GM23338 (cell line): Measurements from ENCODE around the gene USP20. TPM values are rescaled to one million over a fixed set of nuclear protein-coding genes. Genes with fewer than 3 reads are reported as not detected.

ENCODE experiments used
- ATAC-seq: fragments of 200-7000 bp; cut with Tn5 transposase; 3 replicates; pipeline ENCODE4 v1.9.1; 2020
- DNase-seq: peaks from one replicate; pipeline ENCODE4 v3.0.0-alpha.2; 2015; ENCODE audit warnings: low spot score
- H2AFZ ChIP-seq: fragments of 200-600 bp; sonication (generic); 2 replicates; pipeline ENCODE4 v1.8.0; 2016; ENCODE audit warnings: antibody characterized with exemption, mild to moderate bottlenecking, moderate library complexity
- H3F3A ChIP-seq: fragments of 200-600 bp; sonication (generic); replicated peaks from 2 replicates; pipeline ENCODE4 v1.8.0; 2017; ENCODE audit warnings: antibody characterized with exemption, mixed run types, low read depth
- H3K27ac ChIP-seq: fragments of 200-600 bp; sonication (generic); 2 replicates; pipeline ENCODE4 v1.6.1; 2016; ENCODE audit warnings: low read depth
- H3K27me3 ChIP-seq: fragments of 200-600 bp; sonication (generic); 2 replicates; pipeline ENCODE4 v1.8.0; 2016; ENCODE audit warnings: mild to moderate bottlenecking, mixed run types, moderate library complexity; ENCODE audit not compliant: insufficient read depth
- H3K36me3 ChIP-seq: fragments of 200-600 bp; sonication (generic); 2 replicates; pipeline ENCODE4 v1.8.0; 2016; ENCODE audit warnings: mild to moderate bottlenecking; ENCODE audit not compliant: insufficient read depth
- H3K4me1 ChIP-seq: fragments of 200-600 bp; sonication (generic); 2 replicates; pipeline ENCODE4 v1.8.0; 2016; ENCODE audit warnings: mild to moderate bottlenecking, moderate library complexity; ENCODE audit not compliant: insufficient read depth
- H3K4me2 ChIP-seq: fragments of 200-600 bp; sonication (generic); 2 replicates; pipeline ENCODE4 v1.7.1; 2017; ENCODE audit warnings: mixed run types
- H3K4me3 ChIP-seq: fragments of 200-600 bp; sonication (generic); 2 replicates; pipeline ENCODE4 v1.6.1; 2016; ENCODE audit warnings: mixed run types
- H3K79me2 ChIP-seq: fragments of 200-600 bp; sonication (generic); replicated peaks from 2 replicates; pipeline ENCODE4 v1.8.0; 2017; ENCODE audit warnings: mild to moderate bottlenecking; ENCODE audit not compliant: insufficient read depth
- H3K9me2 ChIP-seq: fragments of 200-600 bp; sonication (generic); 2 replicates; pipeline ENCODE4 v1.8.0; 2017; ENCODE audit not compliant: insufficient read depth
- H4K20me1 ChIP-seq: fragments of 200-600 bp; sonication (generic); replicated peaks from 2 replicates; pipeline ENCODE4 v1.8.0; 2017; ENCODE audit warnings: mild to moderate bottlenecking; ENCODE audit not compliant: insufficient read depth
- H3K27ac Mint-ChIP-seq: 2 replicates; pipeline ENCODE4 v1.8.0; 2020; ENCODE audit warnings: inconsistent platforms, mild to moderate bottlenecking, moderate library complexity, mixed read lengths
- H3K27me3 Mint-ChIP-seq: 3 replicates; pipeline ENCODE4 v1.8.0; 2022; ENCODE audit warnings: low read depth, mild to moderate bottlenecking, moderate library complexity, mixed read lengths, inconsistent platforms; ENCODE audit not compliant: insufficient read depth, poor library complexity
- H3K36me3 Mint-ChIP-seq: 3 replicates; pipeline ENCODE4 v1.8.0; 2021; ENCODE audit warnings: low read depth, mild to moderate bottlenecking, inconsistent platforms, moderate library complexity, mixed read lengths
- H3K4me1 Mint-ChIP-seq: 3 replicates; pipeline ENCODE4 v1.8.0; 2020; ENCODE audit warnings: mild to moderate bottlenecking, inconsistent platforms, mixed read lengths
- H3K4me3 Mint-ChIP-seq: 3 replicates; pipeline ENCODE4 v1.8.0; 2021; ENCODE audit warnings: moderate library complexity, mild to moderate bottlenecking, inconsistent platforms, mixed read lengths
- H3K9me3 Mint-ChIP-seq: 3 replicates; pipeline ENCODE4 v1.8.0; 2020; ENCODE audit warnings: moderate library complexity, mild to moderate bottlenecking, inconsistent platforms, mixed read lengths
- CREB1 ChIP-seq: fragments of 250-450 bp; sonication (Bioruptor Pico); IDR thresholded peaks from 2 replicates; pipeline ENCODE4 v1.5.0; 2020; ENCODE audit warnings: low read depth, mild to moderate bottlenecking, moderate library complexity
- CTCF ChIP-seq, 2 experiments: fragments of 200-600 bp in 1 of 2; sonication (generic) in 1 of 2; conservative IDR thresholded peaks; 2 replicates each; pipeline versions ENCODE4 v1.5.1 to v1.6.1; 2016 to 2017; ENCODE audit warnings: antibody characterized with exemption in 2 of 2, low read depth in 2 of 2, mild to moderate bottlenecking in 2 of 2, moderate library complexity in 1 of 2
- ETS1 ChIP-seq: IDR thresholded peaks from 2 replicates; pipeline ENCODE4 v1.6.1; 2016; ENCODE audit warnings: antibody characterized with exemption
- EZH2 ChIP-seq: fragments of 200-600 bp; sonication (generic); IDR thresholded peaks from one replicate; pipeline ENCODE4 v1.8.0; 2017; ENCODE audit warnings: antibody characterized with exemption, mild to moderate bottlenecking, low read depth; ENCODE audit not compliant: unreplicated experiment
- EZH2phosphoT487 ChIP-seq: fragments of 200-600 bp; sonication (generic); IDR thresholded peaks from one replicate; pipeline ENCODE4 v1.8.1; 2018; ENCODE audit warnings: antibody characterized with exemption; ENCODE audit not compliant: unreplicated experiment
- JUNB ChIP-seq: IDR thresholded peaks from one replicate; pipeline ENCODE4 v1.6.1; 2016; ENCODE audit warnings: antibody characterized with exemption; ENCODE audit not compliant: unreplicated experiment
- NANOG ChIP-seq: IDR thresholded peaks from 2 replicates; pipeline ENCODE4 v1.6.1; 2016; ENCODE audit warnings: antibody characterized with exemption, borderline replicate concordance
- POLR2AphosphoS5 ChIP-seq: IDR thresholded peaks from 2 replicates; pipeline ENCODE4 v1.6.1; 2016; ENCODE audit warnings: antibody characterized with exemption, low read depth
- REST ChIP-seq: IDR thresholded peaks from one replicate; pipeline ENCODE4 v1.6.1; 2018; ENCODE audit warnings: antibody characterized with exemption; ENCODE audit not compliant: unreplicated experiment
- STAT1 ChIP-seq: IDR thresholded peaks from one replicate; pipeline ENCODE4 v1.6.1; 2016; ENCODE audit warnings: antibody characterized with exemption; ENCODE audit not compliant: unreplicated experiment
- ZNF114 ChIP-seq: fragments of 250-450 bp; sonication (Bioruptor Pico); IDR thresholded peaks from 2 replicates; pipeline ENCODE4 v1.5.0; 2020; ENCODE audit warnings: mild to moderate bottlenecking, moderate library complexity
- ZNF331 ChIP-seq: fragments of 250-450 bp; sonication (Bioruptor Pico); IDR thresholded peaks from 2 replicates; pipeline ENCODE4 v1.5.0; 2020; ENCODE audit warnings: low read depth, mild to moderate bottlenecking, moderate library complexity
- ZNF462 ChIP-seq: fragments of 250-450 bp; sonication (Bioruptor Pico); IDR thresholded peaks from 2 replicates; pipeline ENCODE4 v1.5.0; 2020; ENCODE audit warnings: mild to moderate bottlenecking, moderate library complexity
- polyA plus RNA-seq: library from polyadenylated mRNA; unstranded; fragments of >200 nt; fragmentation: Nextera tagmentation; extraction: Ambion mirVana; gene quantifications from 2 replicates; pipeline ENCODE4 v1.2.1, GENCODE V29; 2016
- total RNA-seq: library from RNA; depleted of rRNA; stranded (reverse); fragments of >200 nt; shearing (Covaris generic); gene quantifications from 2 replicates; pipeline ENCODE4 v1.2.3, GENCODE V29; 2014

The USP20 gene
- total and polyA plus RNA-seq, 2 experiments from 2014 or later: 10.4 to 13.0 TPM

- H3K36me3 Mint-ChIP-seq: no peaks in the 10 kb centered on the region
- no peak overlapping the region for H3K27ac Mint-ChIP-seq
- ATAC-seq (no peak), DNase-seq (no peak)
- Histone ChIP-seq H3K79me2 (no peaks in the 10 kb centered on the region), H3K4me2 (no peak overlapping the region), H3K36me3 (no peaks in the 10 kb centered on the region), H3K27ac (no peak overlapping the region), H3K9me2 (no peaks in the 10 kb centered on the region), H3K4me3 (no peak overlapping the region), H4K20me1 (peaks cover 3% of the 10 kb centered on the region; the same call in 1 of the 2 replicates), H2AFZ (no peak overlapping the region), H3K27me3 (no peaks in the 10 kb centered on the region), H3F3A (no peaks in the 10 kb centered on the region), H3K4me1 (no peaks in the 10 kb centered on the region)
- TF ChIP-seq ZNF462 (no peak), REST (no peak), POLR2AphosphoS5 (no peak), STAT1 (no peak), ZNF114 (CRISPR knock-in tag) (no peak), EZH2phosphoT487 (no peak), JUNB (no peak), EZH2 (no peak), ETS1 (no peak), CREB1 (CRISPR knock-in tag) (no peak), NANOG (no peak), ZNF331 (CRISPR knock-in tag) (no peak), CTCF (conservative IDR thresholded peaks at IDR 0.05; ENCODE audit: low read depth in 2 of 2) (no peak)
- no peak overlapping the region for H3K4me3 Mint-ChIP-seq
- no peaks in the 10 kb centered on the region for H3K4me1 Mint-ChIP-seq
- peaks cover 2% of the 10 kb centered on the region for H3K27me3 Mint-ChIP-seq
- no peaks in the 10 kb centered on the region; the same call in 2 of the 3 replicates for H3K9me3 Mint-ChIP-seq
Observed at GRCh38 chr9:129786481-129786880, 48.8 kb upstream of the USP20 start.
